LNCaP clone FGC (cell line): ENCODE data around the gene TMA16.

Source experiments
- DNase-seq: peaks from one replicate; pipeline ENCODE4 v3.0.0-alpha.2; 2011; ENCODE audit warnings: low read depth
- H3K4me3 ChIP-seq: 2 replicates; pipeline ENCODE4 v1.5.1; 2011; ENCODE audit warnings: mild to moderate bottlenecking, low read depth, low read length, control low read depth
- TF ChIP-seq, protein P1 (sequence below): IDR thresholded peaks from 2 replicates; pipeline ENCODE4 v1.5.1; 2012; ENCODE audit warnings: mild to moderate bottlenecking; ENCODE audit not compliant: control insufficient read depth, insufficient read depth; ENCODE audit errors: extremely low read depth

Gene TMA16

GRCh38 chr4:163548481-163549243 lies 54.2 kb downstream of the TMA16 start:
- no peak overlapping the region for H3K4me3 ChIP-seq
- TF ChIP-seq, protein P1, sequence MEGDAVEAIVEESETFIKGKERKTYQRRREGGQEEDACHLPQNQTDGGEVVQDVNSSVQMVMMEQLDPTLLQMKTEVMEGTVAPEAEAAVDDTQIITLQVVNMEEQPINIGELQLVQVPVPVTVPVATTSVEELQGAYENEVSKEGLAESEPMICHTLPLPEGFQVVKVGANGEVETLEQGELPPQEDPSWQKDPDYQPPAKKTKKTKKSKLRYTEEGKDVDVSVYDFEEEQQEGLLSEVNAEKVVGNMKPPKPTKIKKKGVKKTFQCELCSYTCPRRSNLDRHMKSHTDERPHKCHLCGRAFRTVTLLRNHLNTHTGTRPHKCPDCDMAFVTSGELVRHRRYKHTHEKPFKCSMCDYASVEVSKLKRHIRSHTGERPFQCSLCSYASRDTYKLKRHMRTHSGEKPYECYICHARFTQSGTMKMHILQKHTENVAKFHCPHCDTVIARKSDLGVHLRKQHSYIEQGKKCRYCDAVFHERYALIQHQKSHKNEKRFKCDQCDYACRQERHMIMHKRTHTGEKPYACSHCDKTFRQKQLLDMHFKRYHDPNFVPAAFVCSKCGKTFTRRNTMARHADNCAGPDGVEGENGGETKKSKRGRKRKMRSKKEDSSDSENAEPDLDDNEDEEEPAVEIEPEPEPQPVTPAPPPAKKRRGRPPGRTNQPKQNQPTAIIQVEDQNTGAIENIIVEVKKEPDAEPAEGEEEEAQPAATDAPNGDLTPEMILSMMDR, result peak; percentile 90
- peak; percentile 42 for DNase-seq

GRCh38 chr4:163550869-163551267 lies 56.4 kb downstream of the TMA16 start:
- TF ChIP-seq, protein P1, result no peak
- H3K4me3 ChIP-seq, result no peak overlapping the region
- no peak for DNase-seq

DNA sequence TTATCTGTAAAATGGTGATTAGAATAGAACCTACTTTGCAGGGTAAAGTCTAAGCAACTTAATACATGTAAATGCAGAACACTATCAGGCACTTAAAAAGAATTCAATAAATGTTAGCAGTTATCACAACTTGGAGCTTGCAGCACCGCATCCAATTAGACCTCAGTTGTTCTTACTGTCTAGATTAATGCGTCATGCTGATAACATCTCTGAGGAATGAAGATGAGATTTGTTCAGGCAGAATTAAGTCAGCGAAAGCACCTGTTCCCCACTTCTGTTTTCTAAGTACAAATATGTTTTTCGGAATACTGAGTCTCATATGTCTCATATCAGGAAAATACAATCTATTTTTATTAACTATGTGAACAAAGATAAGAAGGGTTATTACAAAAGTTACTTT lies 58.7 kb downstream of the TMA16 start:
- no peak for DNase-seq
- TF ChIP-seq, protein P1, result no peak
- no peak overlapping the region for H3K4me3 ChIP-seq

- no peak for DNase-seq
- TF ChIP-seq, protein P1, result peak; percentile 45
- no peak overlapping the region for H3K4me3 ChIP-seq
Observed at GRCh38 chr4:163554870-163555465, 60.5 kb downstream of the TMA16 start.

GRCh38 chr4:163556177-163556576 lies 61.7 kb downstream of the TMA16 start:
- no peak overlapping the region for H3K4me3 ChIP-seq
- TF ChIP-seq, protein P1, result peak; percentile 35
- no peak for DNase-seq

DNA sequence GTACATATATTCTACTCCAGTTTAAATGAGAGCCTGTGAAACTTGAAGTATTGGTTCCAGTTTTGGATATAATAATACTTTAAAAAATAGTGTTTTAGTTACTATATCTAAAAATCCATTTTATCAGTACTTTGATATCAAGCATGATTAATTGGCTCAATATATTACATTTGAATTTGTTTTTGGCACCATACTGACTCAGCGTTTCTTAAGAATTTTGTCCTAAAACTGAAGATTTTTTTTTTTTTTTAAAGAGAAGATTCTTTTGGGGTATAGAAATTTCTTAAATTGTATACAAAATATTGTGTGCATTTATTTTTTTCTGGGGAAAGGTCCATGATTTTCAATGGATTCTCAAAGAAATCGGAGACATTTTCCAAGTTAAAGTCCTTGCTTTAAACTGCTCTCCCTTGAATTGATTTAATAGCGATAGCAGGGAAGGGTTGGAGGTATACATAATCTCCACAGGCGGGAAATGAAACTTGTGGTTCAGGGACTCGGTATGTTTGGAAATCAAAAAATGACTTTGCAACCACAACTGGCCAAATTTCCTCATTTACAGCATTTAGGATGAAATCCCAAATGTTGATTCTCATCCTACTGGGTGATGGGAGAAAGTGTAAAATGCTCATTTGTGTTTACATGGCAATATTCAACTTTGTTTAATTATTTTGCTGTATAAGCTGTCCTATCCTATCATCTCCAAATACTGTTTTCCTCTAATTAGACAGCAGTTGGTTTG lies 62.3 kb downstream of the TMA16 start:
- no peak for DNase-seq
- no peak overlapping the region for H3K4me3 ChIP-seq
- TF ChIP-seq, protein P1, result no peak
